GM19452 (cell line): Measurements from ENCODE around the gene RNF169.

ENCODE experiments used
- ATAC-seq: cut with Tn5 transposase; IDR thresholded peaks from one replicate; pipeline ENCODE4 v1.9.1; 2021; ENCODE audit not compliant: unreplicated experiment

RNF169 gene

GRCh38 chr11:74768172-74768651, 19.6 kb downstream of the RNF169 start:
- ATAC-seq: peak; percentile 74

- ATAC-seq: no peak
Measured at GRCh38 chr11:74769055-74769707, 20.5 kb downstream of the RNF169 start.

GRCh38 chr11:74770456-74770855, 21.8 kb downstream of the RNF169 start:
- ATAC-seq: no peak

- ATAC-seq: no peak
Measured at GRCh38 chr11:74771139-74771538, 22.5 kb downstream of the RNF169 start.

GRCh38 chr11:74773476-74773875, 24.8 kb downstream of the RNF169 start:
- no peak for ATAC-seq

GRCh38 chr11:74775762-74776161, 27.1 kb downstream of the RNF169 start:
- ATAC-seq: no peak

- no peak for ATAC-seq
Measured at GRCh38 chr11:74776546-74776945, 27.9 kb downstream of the RNF169 start.

GRCh38 chr11:74777038-74777437, 28.4 kb downstream of the RNF169 start:
- no peak for ATAC-seq

- no peak for ATAC-seq
Measured at GRCh38 chr11:74777877-74778276, 29.2 kb downstream of the RNF169 start.

- ATAC-seq: no peak
Measured at GRCh38 chr11:74778581-74778980, 29.9 kb downstream of the RNF169 start.

- no peak for ATAC-seq
Measured at GRCh38 chr11:74780248-74781005, 31.8 kb downstream of the RNF169 start.

- ATAC-seq: peak; percentile 79
Measured at GRCh38 chr11:74783241-74783871, 34.7 kb downstream of the RNF169 start.

GRCh38 chr11:74784234-74784633, 35.6 kb downstream of the RNF169 start:
- peak; percentile 59 for ATAC-seq

- no peak for ATAC-seq
Measured at GRCh38 chr11:74784726-74785125, 36.1 kb downstream of the RNF169 start.

- no peak for ATAC-seq
Measured at GRCh38 chr11:74786574-74786973, 37.9 kb downstream of the RNF169 start.

- ATAC-seq: no peak
Measured at GRCh38 chr11:74791333-74792100, 42.9 kb downstream of the RNF169 start.

- no peak for ATAC-seq
Measured at GRCh38 chr11:74806267-74806666, 57.6 kb downstream of the RNF169 start.

- no peak for ATAC-seq
Measured at GRCh38 chr11:74809801-74810200, 61.2 kb downstream of the RNF169 start.

GRCh38 chr11:74815966-74816365, 67.3 kb downstream of the RNF169 start:
- no peak for ATAC-seq

- no peak for ATAC-seq
Measured at GRCh38 chr11:74816664-74817063, 68.0 kb downstream of the RNF169 start.

- ATAC-seq: no peak
Measured at GRCh38 chr11:74818283-74818946, 69.8 kb downstream of the RNF169 start.
